NCI-H1436 (cell line): ENCODE results near the gene C19orf44.

Experiments used
- DNase-seq: peaks from one replicate; lab custom pipeline; 2025; lab: John Stamatoyannopoulos, UW

The C19orf44 gene

DNA sequence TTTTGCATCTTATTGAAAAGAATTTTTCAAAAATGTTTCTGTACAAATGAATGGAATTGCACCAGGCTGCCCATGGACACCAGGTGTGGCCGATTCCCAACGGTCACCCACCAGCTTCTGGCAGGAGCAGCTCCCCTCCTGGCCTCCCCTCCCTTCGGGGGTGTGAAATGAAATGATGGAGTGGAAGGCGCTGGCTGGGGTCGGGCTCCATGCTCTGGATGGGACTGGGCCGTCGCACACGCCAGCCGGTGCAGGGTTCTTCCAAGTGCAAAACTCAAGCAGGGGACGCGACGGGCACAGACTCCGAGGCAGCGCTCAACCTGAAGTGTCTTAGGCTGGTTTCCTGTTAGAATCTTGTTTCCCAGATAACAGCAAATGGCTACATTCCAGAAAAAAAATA is 21.9 kb downstream of the C19orf44 start:
- no peak for DNase-seq

DNA sequence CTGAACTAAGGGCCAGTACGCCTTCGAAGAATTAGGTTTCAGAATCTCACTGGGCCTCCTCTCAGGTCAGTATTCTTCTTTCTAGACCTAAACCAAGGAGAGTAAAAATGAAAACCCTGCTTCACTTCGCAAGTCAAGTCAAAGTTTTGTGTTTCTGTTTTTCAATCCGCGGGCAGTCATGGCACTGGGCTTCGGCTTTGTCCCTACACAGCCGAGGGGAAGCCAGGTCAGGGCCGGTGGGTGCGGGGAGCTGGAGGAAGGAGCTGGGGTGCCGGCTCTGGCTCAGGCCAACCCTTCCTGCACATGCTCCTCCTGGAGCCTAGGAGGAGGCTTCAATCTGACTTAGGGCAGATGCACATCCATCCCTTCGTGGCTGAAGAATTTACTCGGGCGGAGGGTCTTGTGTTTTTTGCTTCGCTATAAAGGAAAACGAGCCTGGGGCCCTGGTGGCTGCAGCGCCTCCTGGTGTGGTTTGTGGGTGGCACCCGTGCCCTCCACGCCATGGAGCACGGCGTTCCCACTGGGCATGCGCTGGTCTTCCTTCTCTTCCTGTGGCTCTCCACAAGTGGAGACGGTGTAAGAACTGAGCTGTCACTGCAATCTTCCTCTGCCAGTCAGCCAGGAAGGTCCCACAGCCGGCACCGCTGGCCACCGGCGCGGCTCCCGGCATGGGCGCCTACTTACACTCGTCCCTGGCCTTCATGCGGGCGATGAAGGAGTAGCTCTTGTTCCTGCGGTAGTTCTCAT is 22.5 kb downstream of the C19orf44 start:
- no peak for DNase-seq

DNA sequence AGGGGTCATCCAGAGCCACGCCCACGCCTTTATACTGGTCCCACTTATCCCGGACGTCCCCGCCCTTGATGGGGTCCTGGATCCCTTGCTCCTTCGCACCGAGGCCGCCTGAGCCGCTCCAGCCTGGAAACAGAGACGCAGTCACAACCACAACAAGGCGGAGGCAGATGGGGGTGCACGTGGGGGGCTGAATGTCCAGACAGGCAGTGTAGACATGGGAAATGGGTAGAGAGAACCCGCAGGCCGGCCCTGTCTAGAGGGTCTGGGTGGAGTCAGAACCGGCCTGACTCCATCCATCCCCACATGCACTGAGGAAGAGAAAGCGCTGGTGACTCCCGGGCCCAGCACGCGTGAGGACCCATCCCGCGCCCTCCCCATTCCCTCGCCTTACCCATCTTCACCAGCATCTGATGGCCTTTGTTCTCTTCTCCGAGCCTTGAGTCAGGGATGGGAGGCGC is 23.1 kb downstream of the C19orf44 start:
- no peak for DNase-seq

DNA sequence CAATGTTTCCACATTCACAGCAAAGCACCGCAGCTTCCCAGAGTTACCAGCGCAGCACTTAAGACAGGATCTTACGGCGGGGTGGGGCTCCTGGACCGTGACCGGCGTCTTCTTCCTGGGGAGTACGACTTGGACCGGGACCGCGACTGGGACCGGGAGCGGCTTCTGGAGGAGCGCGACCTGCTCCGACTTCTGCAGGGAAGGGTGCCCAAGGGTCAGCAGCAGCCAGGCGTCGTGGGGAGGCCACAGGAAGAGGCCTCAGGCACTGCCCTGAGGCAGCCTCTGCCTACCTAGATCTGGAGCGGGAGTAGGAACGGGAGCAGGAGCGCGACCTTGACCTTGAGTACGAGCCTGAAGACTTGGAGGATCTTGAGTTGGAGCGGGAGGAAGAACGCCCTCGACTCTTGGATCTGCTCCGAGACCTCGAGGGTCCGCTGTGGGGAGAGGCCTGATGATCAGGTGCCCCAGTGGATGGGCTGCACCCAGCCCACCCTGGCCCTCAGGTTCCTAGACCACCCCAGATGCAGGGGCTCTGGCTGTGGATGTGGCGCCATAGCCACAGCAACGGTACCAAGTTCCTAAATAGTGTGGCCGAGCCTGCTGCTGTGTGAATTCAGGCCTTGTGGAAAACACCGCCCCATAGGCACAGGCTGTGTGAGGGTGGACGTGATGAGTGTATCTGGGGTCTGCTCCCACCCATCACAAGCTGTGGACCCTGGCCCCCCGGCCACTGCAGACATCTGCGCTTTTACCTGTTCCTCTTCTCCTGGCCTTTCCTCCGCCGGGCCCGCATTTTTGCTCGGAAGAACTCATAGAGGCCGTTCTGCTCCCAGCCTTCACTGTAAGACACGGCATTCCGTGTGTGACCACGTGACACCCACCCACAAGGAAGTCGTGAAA is 24.1 kb downstream of the C19orf44 start:
- DNase-seq: no peak

DNA sequence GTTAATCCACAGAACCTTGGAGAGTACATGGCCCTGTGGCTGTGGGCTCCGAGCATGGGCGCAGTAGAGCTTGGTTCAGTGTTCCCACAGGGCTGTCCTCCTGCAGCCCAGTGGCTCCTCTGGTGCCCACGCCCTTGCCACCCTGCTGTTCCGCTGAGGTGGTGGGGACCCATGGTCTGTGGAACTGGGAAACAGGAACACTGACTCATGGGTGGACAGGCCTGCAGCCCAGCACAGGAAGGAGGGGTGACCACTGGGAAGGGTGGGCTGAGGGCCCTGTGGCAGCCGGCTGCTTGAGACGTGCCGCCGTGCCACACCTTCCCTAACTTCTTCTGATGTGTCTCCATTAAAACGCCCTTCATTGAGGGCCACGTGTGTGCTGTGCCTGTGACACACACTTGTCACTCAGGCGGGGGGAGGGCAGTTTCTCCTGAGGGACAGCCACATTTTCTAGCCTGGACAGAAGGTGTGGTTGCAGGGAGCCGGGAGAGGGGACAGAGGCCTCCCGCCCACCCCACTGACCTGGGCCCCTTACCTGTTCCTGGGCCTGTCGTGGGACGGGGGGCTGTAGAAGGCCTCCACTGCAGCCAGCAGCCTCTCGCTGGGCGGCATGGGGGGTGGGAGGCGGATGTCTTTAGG is 24.9 kb downstream of the C19orf44 start:
- no peak for DNase-seq

DNA sequence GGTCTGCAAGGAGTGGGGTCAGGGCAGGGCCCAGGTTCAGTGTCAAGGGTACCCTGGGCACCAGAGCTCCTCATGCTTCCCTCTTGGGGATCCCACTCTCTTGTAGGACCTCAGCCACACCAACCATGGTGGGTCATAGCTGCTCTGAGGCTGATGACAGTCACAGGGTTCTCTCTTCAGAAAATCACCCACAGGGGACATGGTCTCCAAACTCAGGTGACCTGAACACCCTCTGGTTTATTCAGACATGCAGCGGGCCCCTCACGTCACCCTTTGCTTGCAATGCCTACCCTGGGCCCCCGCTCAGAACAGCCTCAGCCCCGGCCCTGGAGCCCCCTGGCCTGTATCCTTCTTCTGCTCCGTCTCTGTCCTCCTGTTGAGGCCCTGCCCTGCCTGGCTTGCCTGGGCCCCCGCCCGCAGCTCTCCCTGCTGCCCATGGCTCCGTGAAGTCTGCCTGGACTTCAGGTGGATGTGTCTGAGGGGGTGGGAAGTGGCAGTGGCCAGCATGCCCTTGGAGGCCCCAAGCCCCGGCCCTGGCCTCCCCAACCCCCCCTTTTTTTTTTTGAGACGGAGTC is 25.6 kb downstream of the C19orf44 start:
- DNase-seq: no peak

DNA sequence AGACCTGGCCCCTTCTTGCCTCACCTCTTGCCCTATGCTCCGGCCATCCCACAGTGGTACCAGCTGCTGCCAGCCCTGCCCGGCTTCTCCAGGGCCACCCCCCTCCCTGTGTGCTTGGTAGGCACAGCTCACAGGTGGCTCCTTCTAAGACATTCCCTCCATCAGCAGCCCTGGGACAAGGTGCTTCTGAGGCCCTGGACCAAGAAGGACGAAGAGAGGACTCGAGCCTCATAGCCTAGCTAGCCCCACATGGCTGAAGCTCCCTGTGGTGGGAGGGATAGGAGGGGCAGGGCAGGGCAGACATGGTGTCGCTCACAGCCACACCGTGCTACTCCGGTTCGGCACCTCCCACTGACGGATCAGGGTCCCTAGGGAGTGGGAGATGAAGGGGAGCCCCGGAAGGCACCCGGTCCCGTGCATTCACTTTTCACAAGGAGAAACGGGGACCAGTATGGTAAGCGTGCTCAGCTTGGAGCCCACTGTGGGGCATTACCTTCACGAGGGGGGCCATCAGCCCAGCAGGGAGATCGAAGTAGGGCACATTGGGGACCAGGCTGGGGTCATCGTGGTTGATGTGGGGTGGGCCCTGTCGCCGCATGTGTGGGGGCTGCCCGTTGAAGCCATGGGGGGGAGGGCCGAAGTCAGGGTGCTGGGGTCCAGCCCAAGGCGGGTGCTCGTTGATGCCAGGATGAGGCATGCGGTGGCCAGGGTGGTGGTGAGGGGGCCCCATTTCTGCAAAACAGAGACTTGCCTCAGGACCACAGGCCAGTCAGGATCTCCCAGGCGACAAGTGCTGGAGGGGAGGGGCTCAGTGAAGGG is 26.6 kb downstream of the C19orf44 start:
- no peak for DNase-seq

DNA sequence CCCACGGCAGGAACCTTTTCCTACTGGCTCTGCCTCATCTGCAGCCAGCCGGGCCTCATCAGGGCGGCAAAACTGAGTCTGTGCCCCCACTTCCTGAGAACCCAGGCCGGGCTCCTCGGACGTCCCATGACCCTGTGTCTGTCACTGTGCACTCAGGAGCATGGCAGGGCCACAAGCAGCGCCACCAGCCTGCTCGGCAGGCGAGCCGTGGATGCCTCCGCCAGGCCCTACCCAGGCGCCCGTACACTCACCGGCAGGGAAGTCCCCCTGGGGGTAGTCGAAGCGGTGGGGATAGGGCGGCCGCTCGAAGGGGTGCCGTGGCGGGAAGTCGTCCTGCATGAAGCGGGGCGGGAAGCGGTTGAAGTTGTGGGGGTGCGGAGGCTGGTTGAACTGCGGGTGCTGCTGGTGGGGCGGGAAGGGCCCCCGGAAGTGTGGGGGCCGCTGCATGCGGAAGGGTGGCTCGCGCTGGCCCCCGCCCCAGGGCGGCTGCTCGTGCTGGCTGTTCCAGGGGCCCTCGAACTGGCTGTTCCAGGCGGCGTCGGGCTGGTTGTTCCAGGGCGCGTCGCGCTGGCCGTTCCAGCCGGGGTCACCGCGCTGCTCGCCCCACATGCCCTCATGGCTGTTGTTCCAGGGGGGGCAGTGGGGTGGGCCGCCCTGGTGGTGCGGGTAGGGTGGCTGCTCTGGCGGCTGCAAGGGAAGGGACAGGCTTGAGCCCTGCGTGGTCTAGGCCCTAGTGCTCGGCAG is 29.0 kb downstream of the C19orf44 start:
- no peak for DNase-seq

DNA sequence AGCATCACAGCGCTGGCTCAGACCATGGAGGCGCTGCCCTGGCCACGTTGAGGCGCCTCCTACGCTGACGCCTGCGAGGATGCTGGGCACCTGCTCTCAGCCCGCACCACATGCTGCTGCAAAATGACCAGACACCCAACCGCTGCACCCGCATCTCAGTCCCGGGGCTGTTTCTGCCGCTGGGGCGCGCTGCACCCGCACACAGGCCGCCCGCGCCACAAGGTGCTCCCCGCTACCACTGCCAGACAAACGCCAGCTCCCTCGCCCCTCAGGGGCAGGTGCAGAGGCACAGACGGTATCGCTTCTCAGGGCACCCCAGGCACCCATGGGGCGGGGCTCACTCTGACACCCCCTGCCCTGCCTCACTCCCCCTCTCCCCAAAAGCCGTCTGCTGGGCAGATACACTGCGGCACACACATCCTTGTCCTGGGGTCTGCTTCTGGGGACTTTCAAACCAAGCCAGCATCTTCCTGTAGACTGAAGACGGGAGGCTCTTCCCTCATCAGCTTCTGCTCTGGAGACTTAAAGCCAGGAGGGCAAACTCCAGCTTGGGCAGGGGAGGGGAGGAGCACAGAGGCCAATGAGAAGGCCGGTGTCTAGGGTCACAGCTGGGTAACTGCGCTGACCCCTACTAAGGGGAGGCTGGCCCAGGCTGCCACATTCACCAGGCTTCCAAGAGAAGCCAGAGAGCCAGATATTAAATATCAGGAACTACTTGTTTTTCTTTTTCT is 29.7 kb downstream of the C19orf44 start:
- no peak for DNase-seq

DNA sequence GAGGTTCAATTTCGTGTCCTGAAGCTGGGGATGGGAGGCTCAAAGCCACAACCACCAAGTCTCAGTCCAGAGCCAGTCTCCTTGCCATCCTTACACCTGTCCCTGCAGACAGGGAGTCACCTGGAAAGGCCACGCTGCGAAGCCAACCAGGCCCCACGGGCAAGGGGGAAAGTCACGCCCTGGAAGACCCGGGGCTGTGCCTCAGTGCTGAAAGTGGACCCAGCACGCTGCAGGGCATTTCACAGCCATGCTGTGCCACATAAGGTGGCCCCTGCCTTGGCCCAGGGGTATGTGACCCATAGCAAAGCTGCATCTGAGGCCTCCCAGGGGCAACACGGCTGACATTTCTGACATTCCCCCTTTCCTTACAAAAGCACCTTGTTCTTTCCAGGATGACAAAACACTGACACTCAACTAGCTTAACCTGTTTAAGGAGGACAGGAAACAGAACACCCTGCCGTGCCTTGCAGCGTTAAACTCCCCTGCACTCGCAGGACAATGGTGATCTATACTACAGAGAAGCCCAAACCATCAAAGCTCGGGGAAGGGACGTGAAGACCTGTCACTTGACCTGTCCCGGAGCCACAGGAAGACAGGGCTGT is 31.2 kb downstream of the C19orf44 start:
- no peak for DNase-seq

DNA sequence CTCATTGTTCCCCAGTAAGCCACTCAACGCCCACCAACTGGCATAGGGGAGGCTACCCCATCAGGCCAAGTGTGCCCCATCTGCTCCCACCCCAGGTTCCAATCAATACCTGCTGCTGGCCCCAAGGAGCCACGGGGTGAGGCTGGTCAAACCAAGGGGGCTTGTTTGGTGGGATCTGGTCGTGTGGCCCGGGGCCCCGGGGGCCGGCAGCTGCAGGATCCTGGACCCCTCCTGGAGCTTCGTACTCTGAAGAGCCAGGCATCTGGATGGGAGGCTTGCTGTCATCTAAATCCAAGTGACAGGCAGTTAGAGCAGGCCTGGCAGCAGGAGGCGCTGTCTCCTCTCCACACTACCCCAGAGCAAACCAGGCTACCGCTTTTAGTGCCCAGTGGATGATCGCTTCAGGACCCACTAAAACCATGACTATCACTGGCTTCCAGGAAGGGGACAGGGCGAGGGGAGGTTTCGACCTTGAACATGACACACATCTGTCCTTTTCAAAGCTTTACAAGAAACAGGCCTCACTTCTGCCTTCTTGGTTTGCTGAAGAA is 31.9 kb downstream of the C19orf44 start:
- DNase-seq: no peak

DNA sequence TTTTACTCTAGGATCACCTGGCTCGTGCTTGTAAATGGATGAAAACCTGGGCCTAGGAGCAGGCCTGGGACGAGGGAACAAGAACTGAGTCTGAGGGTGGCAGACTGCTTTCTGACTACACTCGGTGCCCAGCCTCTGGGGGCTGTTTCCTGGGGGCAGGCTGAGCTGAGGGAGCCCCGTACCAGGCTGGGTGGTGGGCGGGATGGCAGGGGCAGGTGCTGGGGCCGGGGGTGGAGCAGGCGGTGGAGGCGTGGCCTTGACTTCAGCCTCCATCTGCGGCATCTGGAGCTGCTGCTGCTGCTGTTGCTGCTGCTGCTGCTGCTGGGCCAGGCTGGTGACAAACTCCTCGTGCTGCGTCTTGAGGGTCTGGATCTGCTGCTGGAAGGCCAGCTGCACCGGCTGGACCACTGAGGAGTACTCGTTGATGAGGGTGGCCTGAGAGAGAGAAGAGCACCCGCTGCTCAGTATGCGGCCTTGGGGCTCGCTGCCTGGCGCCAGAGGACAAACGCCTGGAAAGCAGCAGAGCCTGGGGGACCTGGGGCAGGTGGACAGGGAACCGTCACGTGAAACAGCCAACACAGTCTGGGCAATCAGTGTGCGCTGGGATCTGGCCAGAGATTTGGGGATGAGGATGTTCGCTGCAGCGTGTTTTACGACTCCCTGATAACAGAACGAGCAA is 33.4 kb downstream of the C19orf44 start:
- DNase-seq: no peak

DNA sequence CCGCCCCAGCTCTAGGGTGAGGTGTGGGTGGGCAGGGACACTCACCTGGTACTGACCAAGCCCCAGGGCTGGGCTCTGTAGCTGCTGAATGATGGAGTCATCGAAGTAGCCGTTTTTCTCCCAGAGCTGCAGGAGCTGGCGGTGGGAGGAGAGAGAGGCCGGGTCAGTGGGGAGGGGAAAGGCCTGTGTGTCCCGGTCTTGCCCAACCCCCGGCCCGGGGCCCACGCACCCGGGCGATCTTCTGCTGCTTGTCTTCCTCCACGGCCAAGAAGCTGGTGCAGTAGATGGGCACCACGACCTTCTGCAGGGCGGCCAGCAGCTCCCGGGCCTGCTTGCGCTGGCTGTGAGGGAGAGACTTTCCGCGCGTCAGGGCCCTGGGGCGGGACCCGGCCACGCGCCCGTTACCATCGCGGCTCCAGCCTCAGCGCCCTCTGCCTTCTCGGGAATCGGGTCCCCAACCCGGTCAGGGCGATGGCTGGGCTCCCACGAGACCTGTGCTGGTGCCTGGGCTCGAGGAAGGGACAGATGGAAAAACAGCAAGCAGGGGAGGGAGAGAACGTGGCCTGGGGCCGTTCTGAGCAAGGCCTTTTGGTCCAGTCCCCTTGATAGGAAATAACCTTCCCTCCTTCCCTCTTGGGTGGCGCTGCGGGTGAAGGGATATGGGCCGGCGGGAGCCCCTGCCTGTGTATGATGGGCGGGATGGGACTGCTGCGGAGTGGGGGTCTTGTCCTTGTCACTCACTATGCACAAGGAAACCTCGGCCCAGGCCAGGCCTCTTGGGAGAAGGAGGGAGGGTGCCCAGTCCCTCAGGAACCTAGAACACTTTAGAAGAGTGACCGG is 34.6 kb downstream of the C19orf44 start:
- no peak for DNase-seq

DNA sequence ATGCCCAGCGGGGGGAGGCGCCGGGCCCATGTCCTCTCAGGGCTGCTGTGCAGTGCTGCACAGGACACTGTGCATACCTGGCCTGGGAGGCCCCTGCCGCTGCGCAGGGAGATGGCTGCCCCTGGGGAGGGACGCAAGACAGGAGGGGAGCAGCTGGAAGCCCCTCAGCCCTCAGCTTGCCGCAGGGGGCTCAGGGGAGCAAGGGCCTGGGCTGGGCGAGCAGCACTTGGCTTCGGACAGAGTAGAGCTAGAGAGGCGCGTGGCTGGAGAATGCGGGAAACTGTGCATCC is 35.1 kb downstream of the C19orf44 start:
- no peak for DNase-seq

DNA sequence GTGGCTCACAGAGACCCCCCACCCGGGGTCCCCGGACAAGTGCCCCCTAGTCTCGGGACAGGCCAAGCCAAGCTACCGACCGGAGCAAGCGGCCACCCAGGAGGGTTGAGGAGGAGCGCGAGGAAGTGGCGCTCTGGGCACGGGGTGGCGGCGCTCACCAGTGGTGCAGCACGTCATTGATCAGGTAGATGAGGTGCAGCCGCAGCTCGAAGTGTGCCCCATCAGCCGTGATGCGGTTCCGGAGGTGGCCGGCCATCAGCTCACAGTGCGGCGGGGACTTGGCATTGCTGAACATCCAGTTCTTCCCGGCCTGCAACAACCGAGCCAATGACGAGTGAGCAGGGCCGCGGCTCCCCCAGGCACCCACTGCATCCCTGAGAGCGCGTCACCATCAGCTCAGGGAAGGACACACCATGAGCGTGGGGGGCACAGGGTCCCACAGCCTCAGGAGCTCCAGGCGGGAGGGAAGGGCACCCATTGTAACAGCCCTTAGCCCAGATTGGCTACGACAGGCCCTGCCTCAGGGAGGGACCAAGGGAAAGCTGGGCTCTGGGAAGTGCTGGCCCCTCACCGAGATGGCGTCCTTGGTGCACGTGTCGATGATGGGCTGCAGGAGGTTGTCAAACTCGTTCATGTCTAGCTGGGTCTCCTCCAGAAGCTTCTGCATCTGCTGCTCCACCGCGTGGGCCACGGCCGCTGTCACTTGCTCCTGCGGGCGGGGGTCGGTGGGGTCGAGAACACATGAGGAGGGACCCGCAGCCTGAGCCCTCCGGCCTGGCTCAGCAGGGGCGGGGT is 36.4 kb downstream of the C19orf44 start:
- no peak for DNase-seq

DNA sequence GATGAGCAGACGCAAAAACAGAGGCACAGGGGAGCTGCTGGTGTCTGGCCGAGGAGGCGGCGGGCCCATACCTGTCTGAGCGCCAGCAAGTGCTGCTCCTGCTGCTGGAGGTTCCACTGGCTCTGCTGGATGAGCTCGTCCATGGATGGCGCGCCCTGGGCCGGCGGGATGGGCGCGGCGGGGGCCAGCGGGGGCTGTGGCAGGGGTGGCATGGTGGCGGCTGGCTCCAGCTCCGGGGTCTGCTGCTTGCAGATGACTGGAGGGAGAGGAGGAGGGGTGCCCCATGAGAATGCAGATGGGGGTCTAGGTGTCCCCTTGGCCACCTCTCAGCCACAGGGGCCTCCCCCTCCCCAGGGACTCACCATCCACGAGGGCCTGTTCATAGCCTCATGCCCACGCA is 39.2 kb downstream of the C19orf44 start:
- no peak for DNase-seq

DNA sequence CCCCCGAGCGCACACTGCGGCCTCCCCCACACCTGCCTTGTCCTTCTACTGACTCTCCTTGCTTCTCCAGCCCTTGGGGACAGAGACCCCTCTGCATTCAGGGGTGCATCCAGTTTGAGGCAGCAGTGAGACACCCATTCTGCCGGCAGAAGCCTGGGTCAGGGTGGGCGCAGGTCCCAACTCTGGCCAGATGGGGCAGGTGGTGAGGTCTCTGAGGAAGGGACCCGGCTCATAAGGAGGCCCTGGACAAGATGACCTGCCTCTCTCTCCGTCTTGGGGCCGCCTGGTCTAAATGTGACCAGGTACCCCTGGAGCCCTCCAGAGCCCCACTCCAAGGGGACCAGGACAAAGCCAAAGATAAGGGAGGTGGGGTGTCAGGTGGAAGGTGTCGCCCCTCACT is 39.9 kb downstream of the C19orf44 start:
- no peak for DNase-seq
